Measurements from ENCODE around the gene DDX53. TPM values are rescaled to one million over a fixed set of nuclear protein-coding genes. Genes with fewer than 3 reads are reported as not detected.

The DDX53 gene
- total RNA-seq (not detected), polyA plus RNA-seq (not detected)

DNA sequence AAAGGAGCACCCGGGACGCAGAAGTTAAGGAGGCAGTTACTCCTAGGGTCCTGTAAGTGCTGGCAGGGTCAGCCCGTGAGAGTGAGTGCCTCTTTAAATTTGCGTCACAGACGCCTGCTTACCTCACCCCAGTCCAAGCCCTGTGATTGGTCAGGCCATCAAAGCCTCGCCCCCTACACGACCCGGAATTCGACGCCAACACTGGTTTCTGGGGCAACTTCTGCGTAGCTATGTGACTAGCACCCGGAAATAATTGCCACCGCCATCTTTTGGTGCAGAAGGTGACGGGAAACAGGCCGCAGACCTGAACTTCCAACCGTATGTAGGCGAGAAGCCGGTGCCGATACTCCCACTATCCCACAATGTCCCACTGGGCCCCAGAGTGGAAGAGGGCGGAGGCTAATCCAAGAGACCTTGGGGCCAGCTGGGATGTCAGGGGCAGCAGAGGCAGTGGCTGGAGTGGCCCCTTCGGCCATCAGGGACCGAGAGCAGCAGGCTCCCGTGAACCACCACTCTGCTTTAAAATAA is at the start of gene DDX53:
Gene DDX53, plus strand, starts transcription at position 265 of the 528 bp plus-strand sequence. Its CDS starts 98 bp downstream, at position 363.
- Histone ChIP-seq H3K36me3 (no peaks in the 10 kb centered on the region), H3K27ac (no peak within 1 kb of the TSS), H3K4me3 (no peak within 1 kb of the TSS), H3K27me3 (peaks cover 0 to 7% (median 0%) of the 10 kb centered on the region in 4 donors), H3K9me3 (no peaks in the 10 kb centered on the region), H3K4me1 (no peaks in the 10 kb centered on the region)
- intact Hi-C loops (cut with DNase I) = no loop called here
- TF ChIP-seq, protein P1, sequence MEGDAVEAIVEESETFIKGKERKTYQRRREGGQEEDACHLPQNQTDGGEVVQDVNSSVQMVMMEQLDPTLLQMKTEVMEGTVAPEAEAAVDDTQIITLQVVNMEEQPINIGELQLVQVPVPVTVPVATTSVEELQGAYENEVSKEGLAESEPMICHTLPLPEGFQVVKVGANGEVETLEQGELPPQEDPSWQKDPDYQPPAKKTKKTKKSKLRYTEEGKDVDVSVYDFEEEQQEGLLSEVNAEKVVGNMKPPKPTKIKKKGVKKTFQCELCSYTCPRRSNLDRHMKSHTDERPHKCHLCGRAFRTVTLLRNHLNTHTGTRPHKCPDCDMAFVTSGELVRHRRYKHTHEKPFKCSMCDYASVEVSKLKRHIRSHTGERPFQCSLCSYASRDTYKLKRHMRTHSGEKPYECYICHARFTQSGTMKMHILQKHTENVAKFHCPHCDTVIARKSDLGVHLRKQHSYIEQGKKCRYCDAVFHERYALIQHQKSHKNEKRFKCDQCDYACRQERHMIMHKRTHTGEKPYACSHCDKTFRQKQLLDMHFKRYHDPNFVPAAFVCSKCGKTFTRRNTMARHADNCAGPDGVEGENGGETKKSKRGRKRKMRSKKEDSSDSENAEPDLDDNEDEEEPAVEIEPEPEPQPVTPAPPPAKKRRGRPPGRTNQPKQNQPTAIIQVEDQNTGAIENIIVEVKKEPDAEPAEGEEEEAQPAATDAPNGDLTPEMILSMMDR (IDR thresholded peaks at IDR 0.05) = no peak
- 77 to 87% methylated on average over 23 of the region's 23 CpGs for WGBS, 2 donors
- no peak for DNase-seq
- no peak for ATAC-seq
- FAIRE-seq = no peak

DNA sequence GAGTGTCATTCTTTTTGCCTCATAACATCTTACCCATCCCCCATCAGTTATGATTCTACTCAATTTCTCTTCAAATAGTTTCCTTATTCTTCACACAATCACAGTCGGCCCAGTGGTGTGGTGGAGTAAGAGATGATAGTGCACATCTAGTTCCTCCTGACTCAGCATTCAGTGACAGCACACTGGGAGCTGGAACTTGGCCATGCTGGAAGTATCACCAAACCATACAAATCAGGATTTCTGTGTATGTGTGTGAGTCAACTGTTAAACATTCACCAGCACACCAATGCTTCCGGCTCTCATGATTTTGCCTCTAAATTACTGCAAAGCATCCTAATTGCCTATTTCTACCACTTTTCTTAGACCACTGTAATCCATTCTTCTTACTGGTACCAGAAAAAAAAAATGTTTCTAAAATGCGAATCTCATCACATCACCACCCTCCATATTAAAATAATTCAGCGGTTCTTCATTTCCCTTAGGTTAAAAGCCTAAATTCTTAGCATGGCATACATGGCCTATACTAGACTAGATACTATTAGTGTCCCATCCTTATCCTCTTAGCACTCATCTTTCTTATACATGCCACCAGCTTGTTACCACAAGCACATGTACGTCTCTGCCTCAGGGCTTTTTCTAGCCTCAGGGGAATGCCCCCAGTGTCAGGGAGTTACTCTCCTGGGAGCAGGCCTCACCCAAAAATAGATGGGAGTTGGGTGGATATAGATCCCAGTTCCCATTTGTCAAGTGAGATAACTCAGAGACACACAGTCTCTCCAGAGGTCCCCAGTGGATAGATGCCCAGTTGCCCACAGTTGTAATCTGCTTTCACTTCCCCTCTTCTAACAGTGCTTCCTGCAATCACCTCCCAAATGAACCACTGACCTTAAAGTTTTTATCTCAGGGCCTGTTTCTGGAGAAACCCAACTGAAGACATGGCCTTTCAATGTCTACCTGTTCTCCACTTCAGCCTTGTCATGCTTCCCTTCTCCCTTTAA is 49.2 kb upstream of the DDX53 start:
- DNase-seq = peak in 3 of 6 donors; percentile 17 to 25 (median 20)
- peak in 3 of 4 donors; percentile 70 to 89 (median 76) for ATAC-seq
- Histone ChIP-seq H3K9me3 (no peaks in the 10 kb centered on the region), H3K36me3 (no peaks in the 10 kb centered on the region), H3K27me3 (peaks cover 0 to 11% (median 0%) of the 10 kb centered on the region in 4 donors), H3K4me1 (no peaks in the 10 kb centered on the region), H3K4me3 (no peak overlapping the region), H3K27ac (no peak overlapping the region)
- TF ChIP-seq, protein P1 (IDR thresholded peaks at IDR 0.05) = no peak
- intact Hi-C loops (cut with DNase I) = no loop called here
- no peak for FAIRE-seq
- WGBS, 2 donors = 52 to 63% methylated on average over 5 of the region's 5 CpGs

DNA sequence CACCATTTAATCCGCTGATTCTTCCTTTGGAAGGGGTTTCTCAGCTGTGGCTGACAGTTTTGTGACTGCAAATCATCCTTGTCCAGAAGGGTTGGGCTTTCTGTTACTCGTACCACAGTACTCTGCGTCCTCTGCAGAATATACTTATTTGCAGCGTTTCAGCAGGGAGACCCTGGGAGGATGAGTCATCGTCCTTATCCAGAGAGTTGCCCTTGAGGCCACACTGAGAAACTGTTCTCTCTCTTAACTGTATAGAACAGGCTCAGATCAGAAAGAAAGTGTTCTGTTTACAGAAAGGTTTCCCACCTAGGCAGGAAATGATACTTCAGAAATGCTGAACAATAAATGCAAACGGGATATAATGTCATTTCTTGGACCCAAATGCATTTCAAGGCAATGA is 47.8 kb upstream of the DDX53 start:
- Histone ChIP-seq H3K4me1 (no peaks in the 10 kb centered on the region), H3K4me3 (no peak overlapping the region), H3K36me3 (no peaks in the 10 kb centered on the region), H3K9me3 (no peaks in the 10 kb centered on the region), H3K27me3 (peaks cover 0 to 13% (median 0%) of the 10 kb centered on the region in 4 donors), H3K27ac (no peak overlapping the region)
- DNase-seq (no peak), ATAC-seq (no peak), FAIRE-seq (no peak)
- WGBS, 2 donors = 34 to 46% methylated on average over 6 of the region's 6 CpGs
- intact Hi-C loops (cut with DNase I) = no loop called here
- TF ChIP-seq, protein P1 (IDR thresholded peaks at IDR 0.05) = no peak

DNA sequence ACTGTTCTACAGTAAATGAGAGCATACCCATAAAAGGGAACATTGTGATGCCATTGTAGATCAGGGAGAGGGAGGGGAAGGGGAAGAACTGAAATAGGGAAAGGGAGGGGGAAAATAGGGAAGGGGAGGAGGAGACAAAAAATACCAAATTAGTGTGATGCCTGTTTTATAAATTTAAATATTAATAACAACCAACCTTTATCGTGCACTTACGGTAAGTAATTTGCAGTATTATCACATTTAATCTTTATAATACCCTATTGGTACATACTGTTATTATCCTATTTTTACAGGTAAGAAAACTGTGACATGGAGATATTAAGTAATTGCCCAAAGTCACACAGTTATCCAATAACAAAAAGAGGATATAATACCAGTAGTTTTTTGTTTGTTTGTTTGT is 41.5 kb upstream of the DDX53 start:
- 89 to 99% methylated on average over 2 of the region's 2 CpGs for WGBS, 2 donors
- intact Hi-C loops (cut with DNase I) = no loop called here

More for the DNA sequence above, 41.5 kb upstream of the DDX53 start:
- H3K36me3 ChIP-seq = no peaks in the 10 kb centered on the region
- no peaks in the 10 kb centered on the region for H3K9me3 ChIP-seq
- H3K4me3 ChIP-seq = no peak overlapping the region
- peaks cover 0 to 24% (median 0%) of the 10 kb centered on the region in 4 donors for H3K27me3 ChIP-seq
- H3K27ac ChIP-seq = no peak overlapping the region
- DNase-seq (no peak), ATAC-seq (no peak), FAIRE-seq (no peak)
- H3K4me1 ChIP-seq = no peaks in the 10 kb centered on the region
- TF ChIP-seq, protein P1 (IDR thresholded peaks at IDR 0.05) = no peak
